ENCODE data around the gene TNRC18.
A peak's percentile ranks its signal among the peaks of the same experiment; 100 is the strongest.

TNRC18 gene

GRCh38 chr7:5428478-5429252 lies 5.0 kb upstream of the TNRC18 start:
- DNase-seq, result no peak

- no peak for DNase-seq
Measured at GRCh38 chr7:5426226-5426475, 2.5 kb upstream of the TNRC18 start.

DNA sequence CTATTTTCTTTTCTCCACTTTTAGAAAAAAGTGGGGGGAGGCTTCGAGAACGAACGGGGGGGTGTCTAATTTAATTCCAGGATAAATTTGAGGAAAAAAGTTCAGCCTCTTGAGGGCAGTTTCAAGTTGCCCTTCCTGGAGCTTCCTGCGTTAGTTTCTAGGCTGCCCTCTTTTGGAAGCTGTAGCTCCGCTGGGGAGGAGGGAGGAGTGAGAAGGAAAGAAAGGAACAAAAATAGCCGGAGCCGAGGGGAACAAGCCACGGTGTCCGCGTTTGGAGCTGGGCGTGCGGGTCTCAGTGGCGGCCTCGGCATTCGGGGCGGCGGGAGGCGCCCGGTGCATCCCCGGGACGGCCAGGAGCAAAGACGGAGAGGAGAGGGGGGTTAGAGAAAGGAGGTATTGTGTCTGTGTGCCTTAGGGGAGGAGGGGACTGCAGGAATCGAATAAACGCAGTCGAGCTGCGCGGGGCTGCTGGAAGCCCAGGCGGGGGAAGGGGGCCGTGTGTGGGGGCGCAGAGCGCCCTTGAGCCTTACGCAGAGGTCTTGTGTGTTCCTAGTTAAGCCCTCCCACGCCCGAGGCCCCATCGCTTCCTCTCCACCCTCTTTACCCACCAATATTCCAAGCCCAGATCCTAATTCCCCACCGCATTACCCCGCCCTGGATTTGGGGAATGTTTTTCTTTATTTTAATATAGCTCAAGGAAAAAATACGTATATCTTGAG lies 2.0 kb upstream of the TNRC18 start:
- DNase-seq, result no peak

DNA sequence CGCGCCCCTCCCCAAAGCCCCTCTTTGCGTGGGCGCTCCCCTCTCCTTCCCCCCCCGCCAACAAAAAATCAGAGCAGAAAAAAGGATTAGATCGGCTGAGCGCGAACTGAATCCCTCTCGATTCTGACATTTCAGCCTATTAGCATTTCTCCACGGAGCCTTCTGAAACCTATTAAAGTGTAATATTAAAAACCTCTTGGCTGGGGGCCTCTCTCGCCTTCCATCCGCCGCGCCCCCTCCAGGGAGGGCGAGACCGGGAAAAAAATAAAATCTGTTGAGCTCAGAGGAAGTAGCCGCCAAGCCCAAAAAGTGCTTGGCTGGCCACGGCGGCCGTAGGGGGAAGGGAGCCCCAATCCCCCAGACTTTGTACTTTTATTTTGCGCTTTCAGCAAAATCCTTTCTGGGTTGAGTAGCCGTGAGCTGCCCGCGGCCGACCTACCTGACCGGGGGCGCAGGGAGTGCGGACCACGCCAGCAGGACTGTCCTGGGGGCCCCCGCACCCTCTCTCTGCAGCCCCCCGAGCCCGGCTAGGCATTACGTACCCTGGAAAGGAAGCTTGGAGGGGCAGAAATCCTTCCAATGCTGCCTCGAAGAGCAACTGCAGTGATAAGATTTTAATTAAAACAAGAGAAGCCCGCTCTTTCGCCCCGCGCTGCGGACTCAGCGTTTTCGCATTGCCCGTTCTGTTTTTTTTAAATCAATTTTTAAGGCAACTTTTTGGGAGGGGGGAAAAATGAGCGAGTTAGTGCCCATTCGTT lies 1.3 kb upstream of the TNRC18 start:
- no peak for DNase-seq

- DNase-seq, result no peak
Measured at GRCh38 chr7:5423976-5424748, 528 bp upstream of the TNRC18 start.

- no peak for DNase-seq
Measured at GRCh38 chr7:5422396-5423305, 983 bp downstream of the TNRC18 start.

GRCh38 chr7:5421714-5422395 lies 1.8 kb downstream of the TNRC18 start:
- DNase-seq, result no peak

- DNase-seq, result peak; percentile 40
Measured at GRCh38 chr7:5420881-5421713, 2.5 kb downstream of the TNRC18 start.

DNA sequence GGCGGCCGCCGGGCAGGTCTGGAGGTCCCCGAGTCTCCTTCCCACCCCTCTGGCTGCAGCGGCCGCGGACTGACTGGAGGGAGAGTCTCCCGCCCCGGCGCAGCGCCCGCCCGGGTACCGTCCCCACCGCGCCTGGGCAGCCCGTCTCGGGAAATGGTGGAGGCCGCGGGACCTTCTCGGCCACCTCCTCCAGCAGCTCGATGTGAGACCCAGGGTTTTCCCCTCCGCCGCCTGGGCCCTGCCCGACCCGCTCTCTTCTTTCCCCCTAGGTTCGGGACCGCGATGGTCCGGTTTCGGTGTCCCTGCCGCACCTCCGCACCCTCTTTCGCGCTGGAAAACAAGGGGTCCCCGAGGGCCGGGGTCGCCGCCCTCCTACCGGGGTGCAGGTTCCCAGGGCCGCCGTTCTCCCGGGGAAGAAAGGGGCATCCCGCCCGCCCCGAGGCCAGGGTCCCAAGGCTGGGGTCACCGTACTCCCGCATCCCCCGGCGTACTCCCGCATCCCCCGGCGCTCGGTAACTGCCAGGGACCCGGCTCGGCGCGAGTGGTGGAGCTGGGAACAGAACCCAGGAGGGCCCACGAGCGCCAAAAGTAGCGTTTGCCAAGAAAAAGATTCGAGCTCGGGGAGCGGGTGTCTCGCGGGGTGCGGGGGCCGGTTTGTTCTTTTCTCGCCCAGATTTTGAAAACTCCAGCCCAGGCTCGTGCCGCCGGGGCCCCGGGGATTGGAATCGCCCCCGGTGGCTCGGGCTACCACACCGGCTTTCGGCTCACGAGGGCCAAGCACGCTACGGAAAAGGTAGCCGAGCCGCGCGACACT lies 3.4 kb downstream of the TNRC18 start:
- DNase-seq, result no peak

GRCh38 chr7:5419539-5420066 lies 4.0 kb downstream of the TNRC18 start:
- no peak for DNase-seq

- no peak for DNase-seq
Measured at GRCh38 chr7:5418285-5418582, 5.4 kb downstream of the TNRC18 start.

DNA sequence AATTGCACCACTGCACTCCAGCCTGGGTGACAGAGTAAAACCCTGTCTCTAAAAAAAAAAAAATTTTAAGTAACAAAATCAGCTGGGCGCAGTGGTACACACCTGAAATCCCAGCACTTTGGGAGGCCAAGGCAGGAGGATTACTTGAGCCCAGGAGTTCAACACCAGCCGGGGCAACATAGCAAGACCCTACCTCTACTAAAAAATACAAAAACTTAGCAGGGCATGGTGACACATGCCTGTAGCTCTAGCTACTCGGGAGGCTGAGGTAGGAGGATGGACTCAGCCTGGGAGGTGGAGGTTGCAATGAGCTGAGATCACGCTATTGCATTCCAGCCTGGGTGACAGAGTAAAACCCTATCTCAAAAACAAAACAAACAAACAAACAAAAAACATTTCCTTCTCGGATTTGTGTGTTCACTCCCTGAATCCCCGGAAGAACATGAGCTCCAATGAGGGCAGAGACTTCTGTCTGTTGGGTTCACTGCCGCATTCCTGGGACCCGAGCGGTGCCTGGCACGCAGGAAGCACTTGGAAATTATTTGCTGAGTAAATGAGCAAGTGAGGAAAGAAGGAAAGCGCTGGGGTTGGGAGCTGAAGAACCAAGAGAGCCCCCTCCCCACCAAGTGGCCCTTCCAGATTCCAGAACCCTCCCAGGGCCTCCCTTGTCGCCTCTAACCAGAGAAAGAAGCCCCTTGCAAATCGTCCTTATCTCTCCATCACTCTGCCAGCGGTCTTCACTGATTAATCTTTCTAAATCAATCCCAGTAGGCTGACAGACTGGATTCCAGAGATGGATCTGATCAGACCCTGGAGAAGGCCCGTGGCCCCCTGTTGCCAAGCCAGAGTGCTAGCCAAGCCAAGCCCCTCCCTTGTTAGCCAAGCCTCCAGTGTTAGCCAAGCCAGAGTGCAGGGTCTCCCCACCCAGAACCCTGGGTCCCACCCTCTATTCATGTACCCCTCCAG lies 6.2 kb downstream of the TNRC18 start:
- DNase-seq, result no peak

DNA sequence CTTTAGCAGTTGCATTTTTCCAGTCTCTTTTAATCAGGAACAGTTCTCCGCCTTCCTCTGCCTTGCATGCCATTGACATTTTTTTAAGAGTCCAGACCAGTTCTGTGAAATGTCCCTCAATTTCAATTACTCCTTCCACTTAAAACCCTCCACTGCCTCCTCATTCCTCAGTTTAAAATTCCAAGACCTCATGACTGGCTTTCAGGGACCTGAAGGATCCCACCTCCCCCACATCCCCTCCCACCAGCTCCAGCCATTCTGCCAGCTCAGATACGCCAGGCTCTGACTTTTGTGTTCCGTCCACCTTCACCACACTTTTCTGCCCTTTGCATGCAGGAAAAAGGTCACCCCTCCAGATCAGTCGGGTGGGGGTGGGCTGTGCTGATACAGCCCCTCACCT lies 8.7 kb downstream of the TNRC18 start:
- DNase-seq, result no peak

GRCh38 chr7:5413449-5413786 lies 10.2 kb downstream of the TNRC18 start:
- no peak for DNase-seq

GRCh38 chr7:5408777-5409176 lies 14.9 kb downstream of the TNRC18 start:
- DNase-seq, result no peak

GRCh38 chr7:5406957-5407945 lies 16.4 kb downstream of the TNRC18 start:
- no peak for DNase-seq

DNA sequence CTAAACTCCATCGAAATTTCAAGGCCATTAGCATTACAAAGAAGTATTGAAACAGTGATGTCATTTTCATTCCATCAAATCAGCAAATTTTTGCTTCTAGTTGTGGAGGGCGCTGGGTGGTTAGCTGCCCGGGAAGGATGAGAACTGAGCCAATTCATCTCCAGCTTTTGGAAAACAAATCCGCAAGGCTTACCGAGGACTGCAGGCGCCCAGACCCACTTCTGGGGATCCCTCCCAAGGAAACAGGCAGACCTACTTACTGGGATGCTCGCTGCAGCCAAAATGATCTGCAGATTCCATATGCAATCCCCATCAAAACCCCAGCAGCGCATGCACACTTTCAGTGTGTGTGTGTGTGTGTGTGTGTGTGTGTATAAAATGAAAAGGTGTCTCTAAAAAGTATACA lies 19.2 kb downstream of the TNRC18 start:
- no peak for DNase-seq
